ENCODE results near the gene EPHB2.

Gene EPHB2

GRCh38 chr1:22747735-22748073, 37.1 kb downstream of the EPHB2 start:
- Histone ChIP-seq H3K36me3 (no peaks in the 10 kb centered on the region), H3K4me1 (ENCODE audit: control insufficient read depth in 1 of 2, insufficient read depth in 1 of 2, low read depth in 1 of 2, low read length in 1 of 2) (peaks cover 13 to 23% of the 10 kb centered on the region in 2 experiments), H3K27ac (no peak overlapping the region), H3K9me3 (no peaks in the 10 kb centered on the region), H3K27me3 (no peaks in the 10 kb centered on the region), H3K4me3 (ENCODE audit: low read depth in 1 of 2, low read length in 1 of 2) (no peak overlapping the region)
- TF ChIP-seq CTCF (IDR thresholded peaks at IDR 0.05) = no peak

GRCh38 chr1:22749503-22749902, 38.9 kb downstream of the EPHB2 start:
- H3K4me1 ChIP-seq (ENCODE audit: control insufficient read depth in 1 of 2, insufficient read depth in 1 of 2, low read depth in 1 of 2, low read length in 1 of 2) = peaks cover 13 to 23% of the 10 kb centered on the region in 2 experiments
- TF ChIP-seq CTCF (IDR thresholded peaks at IDR 0.05) = no peak
- H3K36me3 ChIP-seq = no peaks in the 10 kb centered on the region
- H3K9me3 ChIP-seq = no peaks in the 10 kb centered on the region
- no peak overlapping the region for H3K4me3 ChIP-seq (ENCODE audit: low read depth in 1 of 2, low read length in 1 of 2)
- H3K27me3 ChIP-seq = no peaks in the 10 kb centered on the region
- no peak overlapping the region for H3K27ac ChIP-seq

- H3K36me3 ChIP-seq = no peaks in the 10 kb centered on the region
- peaks cover 13 to 23% of the 10 kb centered on the region in 2 experiments for H3K4me1 ChIP-seq (ENCODE audit: control insufficient read depth in 1 of 2, insufficient read depth in 1 of 2, low read depth in 1 of 2, low read length in 1 of 2)
Observed at GRCh38 chr1:22749919-22750684, 39.5 kb downstream of the EPHB2 start.

GRCh38 chr1:22750685-22751051, 40.0 kb downstream of the EPHB2 start:
- H3K9me3 ChIP-seq = no peaks in the 10 kb centered on the region
- H3K36me3 ChIP-seq = no peaks in the 10 kb centered on the region
- no peak for TF ChIP-seq CTCF (IDR thresholded peaks at IDR 0.05)
- no peak overlapping the region for H3K27ac ChIP-seq
- peaks cover 12 to 19% of the 10 kb centered on the region in 2 experiments for H3K4me1 ChIP-seq (ENCODE audit: control insufficient read depth in 1 of 2, insufficient read depth in 1 of 2, low read depth in 1 of 2, low read length in 1 of 2)
- no peak overlapping the region for H3K4me3 ChIP-seq (ENCODE audit: low read depth in 1 of 2, low read length in 1 of 2)
- no peaks in the 10 kb centered on the region for H3K27me3 ChIP-seq

More at GRCh38 chr1:22749919-22750684, 39.5 kb downstream of the EPHB2 start:
- no peak for TF ChIP-seq CTCF (IDR thresholded peaks at IDR 0.05)
- no peak overlapping the region for H3K27ac ChIP-seq
- H3K27me3 ChIP-seq = no peaks in the 10 kb centered on the region
- no peaks in the 10 kb centered on the region for H3K9me3 ChIP-seq
- H3K4me3 ChIP-seq (ENCODE audit: low read depth in 1 of 2, low read length in 1 of 2) = no peak overlapping the region

- Histone ChIP-seq H3K36me3 (no peaks in the 10 kb centered on the region), H3K4me3 (ENCODE audit: low read depth in 1 of 2, low read length in 1 of 2) (no peak overlapping the region), H3K27me3 (no peaks in the 10 kb centered on the region), H3K27ac (no peak overlapping the region), H3K4me1 (ENCODE audit: control insufficient read depth in 1 of 2, insufficient read depth in 1 of 2, low read depth in 1 of 2, low read length in 1 of 2) (peaks cover 7 to 14% of the 10 kb centered on the region in 2 experiments), H3K9me3 (no peaks in the 10 kb centered on the region)
- TF ChIP-seq CTCF (IDR thresholded peaks at IDR 0.05) = no peak
Observed at GRCh38 chr1:22751124-22751531, 40.5 kb downstream of the EPHB2 start.
